GM21825 (cell line): ENCODE data around the gene PTER.

Experiments used
- ATAC-seq: cut with Tn5 transposase; IDR thresholded peaks from one replicate; pipeline ENCODE4 v1.9.1; 2021; ENCODE audit warnings: mild to moderate bottlenecking, moderate library complexity; ENCODE audit not compliant: unreplicated experiment

PTER gene

DNA sequence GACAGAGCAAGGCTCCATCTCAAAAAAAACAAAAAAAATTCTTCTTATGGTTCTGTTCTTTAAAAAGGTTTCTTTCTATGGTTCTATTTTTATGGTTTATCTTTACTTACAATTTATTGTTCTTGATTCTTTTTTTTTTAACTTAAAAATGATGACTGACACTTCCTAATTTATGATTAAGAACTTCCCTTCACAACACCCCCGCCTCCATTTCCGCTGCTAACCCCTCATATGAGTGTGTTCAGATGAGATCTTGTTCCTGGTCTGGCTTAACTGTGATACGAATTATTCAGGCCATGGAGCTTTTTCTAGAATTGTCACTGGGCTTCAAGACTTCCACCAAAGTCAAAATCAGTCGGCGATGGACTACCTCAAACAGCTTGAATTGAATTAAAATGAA lies 33.9 kb downstream of the PTER start:
- no peak for ATAC-seq

GRCh38 chr10:16472828-16473227 lies 36.0 kb downstream of the PTER start:
- ATAC-seq, result no peak

- ATAC-seq, result no peak
These were observed 40.9 kb downstream of the PTER start for GRCh38 chr10:16477757-16478156.

GRCh38 chr10:16478801-16479200 lies 42.0 kb downstream of the PTER start:
- no peak for ATAC-seq

DNA sequence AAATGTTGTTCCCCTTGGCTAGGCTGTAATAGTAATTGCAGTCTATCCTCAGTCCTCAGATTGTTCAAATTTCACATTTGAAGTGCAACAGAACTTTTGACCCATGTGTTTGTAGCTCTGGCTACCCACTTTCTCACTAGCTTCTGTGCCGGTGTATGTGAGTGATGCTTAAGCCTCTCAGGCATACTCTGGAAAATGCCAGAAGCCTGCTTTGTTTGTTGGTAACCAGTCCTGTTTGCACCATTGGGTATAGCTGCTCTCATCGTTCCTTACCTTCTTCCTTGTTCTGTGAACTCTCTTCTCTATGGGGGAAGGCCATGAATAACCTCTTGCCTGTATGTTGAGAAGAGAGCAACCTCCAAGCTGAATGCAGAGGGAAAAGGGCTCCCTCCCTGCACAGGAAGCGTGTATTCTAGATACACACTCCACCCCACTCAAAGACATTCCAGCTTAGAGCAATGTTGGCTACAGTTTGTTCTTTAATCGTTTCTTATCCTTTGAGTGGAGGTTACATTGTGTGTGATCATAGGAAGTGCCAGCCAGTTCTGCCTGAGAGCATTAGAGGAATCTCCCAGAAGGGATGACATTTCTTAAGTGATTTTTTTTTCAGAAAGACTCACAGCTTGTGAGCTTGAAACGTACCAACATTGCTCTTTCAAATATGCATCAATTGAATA lies 44.4 kb downstream of the PTER start:
- ATAC-seq, result no peak

- no peak for ATAC-seq
These were observed 46.6 kb downstream of the PTER start for GRCh38 chr10:16483241-16483917.

GRCh38 chr10:16490511-16490910 lies 53.7 kb downstream of the PTER start:
- no peak for ATAC-seq

GRCh38 chr10:16491933-16492332 lies 55.1 kb downstream of the PTER start:
- ATAC-seq, result no peak

DNA sequence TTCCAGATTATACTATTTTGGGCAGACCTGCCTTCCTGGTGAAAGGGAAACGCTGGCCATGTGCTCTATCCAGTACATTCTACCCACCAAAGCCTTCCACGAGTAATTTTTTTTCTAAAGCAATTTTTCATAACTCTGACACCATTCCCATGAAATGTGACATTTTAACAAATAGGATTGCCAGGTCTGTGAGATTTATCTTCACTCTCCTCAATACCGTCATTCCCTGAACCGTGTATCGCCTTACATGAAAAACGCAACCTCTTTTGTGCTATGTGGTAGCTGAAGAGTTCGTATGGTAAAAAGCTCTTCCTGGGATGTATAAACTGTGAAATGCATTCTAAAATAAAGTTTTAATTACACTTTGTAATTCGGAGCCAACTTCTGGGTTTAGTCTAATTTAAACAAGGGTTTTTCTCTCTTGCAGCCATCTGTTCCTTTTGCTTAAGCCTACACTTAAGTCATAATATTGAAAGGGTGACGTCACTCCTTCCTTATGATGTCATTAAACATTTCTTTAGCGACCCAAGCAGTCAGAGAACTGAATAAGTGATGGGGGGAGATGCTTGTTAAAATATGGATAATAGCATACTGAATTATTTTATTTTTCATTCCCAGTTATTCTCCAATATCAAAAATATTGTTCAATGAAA lies 57.2 kb downstream of the PTER start:
- no peak for ATAC-seq

DNA sequence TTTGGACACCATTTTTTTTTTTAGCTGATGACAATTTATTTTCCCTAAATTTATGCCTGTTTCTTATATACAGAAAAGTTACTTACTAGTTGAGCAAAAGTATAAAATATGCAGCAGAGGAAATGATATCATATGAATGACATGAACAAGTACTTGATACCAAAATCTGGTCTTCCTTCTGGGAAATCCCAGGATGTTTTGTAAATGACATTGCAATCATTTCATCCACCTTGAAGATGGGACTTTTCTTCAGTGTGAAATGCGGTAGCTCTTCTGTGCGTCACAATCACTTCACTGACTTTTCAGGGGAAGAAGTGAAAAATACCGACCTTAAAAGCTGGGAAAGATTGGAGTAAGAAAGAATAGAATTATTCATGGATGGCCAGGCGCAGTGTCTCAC lies 61.1 kb downstream of the PTER start:
- ATAC-seq, result no peak

GRCh38 chr10:16505161-16505560 lies 68.4 kb downstream of the PTER start:
- ATAC-seq, result no peak

- ATAC-seq, result no peak
These were observed 73.2 kb downstream of the PTER start for GRCh38 chr10:16509996-16510395.

DNA sequence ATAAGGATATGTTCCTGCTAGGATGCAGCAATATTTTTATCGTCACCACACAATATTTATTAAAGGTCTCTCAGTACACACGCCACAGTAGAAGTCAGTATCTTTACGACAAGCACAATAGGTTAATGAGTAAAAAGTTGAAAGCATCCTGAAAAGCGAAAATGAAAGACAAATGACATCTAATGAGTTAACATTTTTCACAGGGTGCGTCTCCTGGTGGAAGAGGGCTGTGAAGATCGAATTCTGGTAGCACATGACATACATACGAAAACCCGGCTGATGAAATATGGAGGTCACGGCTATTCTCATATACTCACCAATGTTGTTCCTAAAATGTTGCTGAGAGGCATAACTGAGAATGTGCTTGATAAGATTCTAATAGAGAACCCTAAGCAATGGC lies 74.0 kb downstream of the PTER start:
- ATAC-seq, result no peak

GRCh38 chr10:16518822-16519221 lies 82.0 kb downstream of the PTER start:
- no peak for ATAC-seq

- no peak for ATAC-seq
These were observed 82.6 kb downstream of the PTER start for GRCh38 chr10:16519250-16519907.

DNA sequence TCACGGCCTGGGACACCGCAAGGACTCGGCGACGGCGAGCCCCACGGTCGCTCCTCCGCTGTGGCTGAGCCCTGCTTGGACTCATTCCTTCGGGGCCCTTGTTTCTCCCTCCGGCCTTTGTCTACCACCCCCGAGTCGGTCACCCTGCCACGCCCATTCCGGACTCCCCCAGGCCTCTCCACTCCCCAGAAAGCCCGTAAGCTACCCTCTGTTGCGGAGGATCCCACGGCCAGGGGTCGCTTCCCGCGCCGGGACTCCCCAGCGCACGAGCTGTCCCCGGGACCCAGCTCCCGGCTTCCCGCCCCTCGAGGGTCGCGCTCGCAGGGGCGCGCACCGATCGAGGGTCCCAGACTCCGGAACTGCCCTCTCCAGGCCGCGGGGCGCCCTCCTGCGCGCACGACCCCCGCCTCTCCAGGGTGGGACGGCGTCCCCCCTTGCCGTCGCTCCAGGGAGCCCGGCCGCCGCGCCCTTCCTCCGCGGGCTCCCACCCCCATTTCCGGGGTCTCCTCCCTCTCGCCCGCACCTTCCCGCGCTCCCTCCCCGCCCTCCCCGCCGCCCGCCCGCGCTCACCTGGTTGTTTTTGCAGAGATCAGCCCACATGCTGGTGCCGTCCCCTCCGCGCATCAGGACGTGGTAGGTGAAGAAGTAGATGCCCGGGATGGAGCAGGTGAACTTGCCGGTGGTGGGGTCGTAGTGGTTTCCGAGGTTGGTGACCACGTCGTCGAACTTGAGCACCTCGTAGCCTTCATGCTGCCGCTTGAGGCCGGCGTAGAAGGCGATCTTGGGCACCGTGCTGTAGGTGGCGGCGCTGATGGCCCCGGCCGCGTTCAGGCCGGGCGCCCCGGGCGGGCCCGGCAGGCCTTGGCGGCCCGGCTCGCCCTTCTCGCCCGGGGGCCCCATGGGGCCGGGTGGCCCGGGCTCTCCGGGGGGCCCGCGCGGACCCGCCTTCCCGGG lies 83.4 kb downstream of the PTER start:
- peak; percentile 33 for ATAC-seq

DNA sequence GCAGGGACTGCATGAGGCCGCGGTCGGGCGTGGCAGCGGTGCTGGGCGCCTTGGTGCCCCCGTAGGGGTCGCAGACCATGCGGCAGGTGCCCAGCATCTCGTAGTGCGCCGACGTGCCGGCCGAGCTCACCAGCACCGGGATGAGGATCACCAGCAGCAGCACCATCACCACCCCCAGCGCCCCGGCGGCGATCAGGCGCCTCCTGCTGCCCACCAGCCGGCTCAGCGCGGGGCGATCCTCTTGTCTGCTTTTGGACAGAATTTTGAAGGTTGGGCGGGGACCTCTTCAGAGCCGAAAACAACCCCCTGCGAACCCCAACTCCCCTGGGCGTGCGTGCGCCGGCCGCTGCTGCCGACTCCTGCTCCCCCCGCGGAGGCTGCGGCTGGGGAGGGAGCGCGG lies 84.1 kb downstream of the PTER start:
- peak; percentile 42 for ATAC-seq

DNA sequence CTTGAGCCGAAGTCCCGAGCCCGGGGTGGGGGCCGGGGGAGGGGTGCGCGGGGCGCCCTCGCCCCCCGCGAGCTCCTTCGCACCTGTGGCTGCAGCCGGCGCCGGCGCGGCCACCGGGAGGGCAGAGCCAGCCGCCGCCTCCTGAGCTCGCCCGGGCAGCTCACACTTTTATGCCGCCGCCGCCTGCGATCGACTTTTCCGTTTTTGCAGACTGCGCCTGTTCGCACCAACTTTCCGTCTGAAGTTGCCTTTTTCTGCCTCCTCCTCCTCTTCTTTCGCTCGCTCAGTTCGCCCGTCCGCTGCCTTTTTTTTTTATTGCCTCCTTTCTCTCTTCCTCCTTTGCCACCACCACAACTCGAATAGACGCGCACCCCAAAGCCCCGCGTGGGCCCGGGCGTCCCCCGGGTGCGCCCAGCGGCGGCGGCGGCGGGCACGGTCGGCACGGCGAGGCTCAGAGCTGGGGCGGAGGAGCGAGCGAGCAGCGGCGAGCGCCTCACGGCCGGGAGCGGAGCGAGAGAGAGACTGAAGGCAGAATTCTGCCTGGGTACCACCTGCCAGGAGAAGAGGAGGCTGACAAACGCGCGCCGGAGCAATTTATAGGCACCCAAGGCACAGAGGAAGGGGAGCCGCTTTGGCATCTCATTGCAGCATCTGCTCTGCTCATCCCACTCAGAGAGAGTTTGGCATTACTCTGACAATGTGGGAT lies 84.7 kb downstream of the PTER start, which contains the start of gene C1QL3:
Gene C1QL3, minus strand, starts transcription at position 569 of the 706 bp plus-strand sequence. CDS start 814 bp downstream, outside the sequence.
- peak; percentile 39 for ATAC-seq

- ATAC-seq, result no peak
These were observed 90.6 kb downstream of the PTER start for GRCh38 chr10:16527452-16527851.

DNA sequence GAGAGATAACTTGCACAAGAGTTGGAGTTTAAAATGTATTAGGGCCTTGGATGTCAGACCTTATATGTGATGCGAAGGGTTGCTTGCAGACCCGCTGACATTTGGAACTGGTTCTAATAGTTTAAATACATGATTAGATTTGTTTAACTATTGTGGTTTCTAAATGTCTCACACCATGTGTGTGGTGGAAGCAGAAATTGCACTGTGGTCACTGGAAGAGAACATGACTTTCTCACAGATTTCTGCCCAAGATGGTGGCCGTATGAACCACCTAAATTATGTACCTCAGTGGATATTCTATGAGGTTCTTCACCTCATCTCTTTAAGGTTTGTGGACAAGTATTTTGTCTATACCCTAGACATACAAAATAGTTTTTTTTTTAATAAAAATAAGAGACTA lies 93.0 kb downstream of the PTER start:
- ATAC-seq, result no peak
